GM12878 (cell line): Measurements from ENCODE around the gene CORO2B. TPM values are rescaled to one million over a fixed set of nuclear protein-coding genes. Genes with fewer than 3 reads are reported as not detected.

Source experiments
- ATAC-seq: fragments of 200-7000 bp; cut with Tn5 transposase; 3 replicates; pipeline ENCODE4 v1.9.1; 2020; ENCODE audit warnings: mild to moderate bottlenecking, moderate library complexity
- BruUV-seq: library from RNA; stranded (reverse); fragments of 400-500 nt; replicated peaks from 2 replicates; lab custom pipeline; 2021; lab: Mats Ljungman, UMichigan
- CTCF ChIA-PET: fragments of 300-600 bp; sonication (Branson Sonifier 250); formaldehyde crosslinking; extraction: SDS; loops from one replicate; lab custom pipeline; 2021; ENCODE audit warnings: inconsistent platforms; lab: Yijun Ruan, JAX
- POLR2A ChIA-PET: fragments of 350-600 bp; formaldehyde crosslinking; extraction: SDS; loops from one replicate; lab custom pipeline; 2021; ENCODE audit warnings: inconsistent platforms; lab: Charles Lee
- RAD21 ChIA-PET: fragments of 300-600 bp; sonication (Branson Sonifier 250); formaldehyde crosslinking; loops from one replicate; lab custom pipeline; 2023; ENCODE audit warnings: antibody characterized with exemption; ENCODE audit not compliant: unreplicated experiment; lab: Charles Lee
- SMC1A ChIA-PET: fragments of 300-600 bp; sonication (Branson Sonifier 250); formaldehyde crosslinking; loops from one replicate; lab custom pipeline; 2023; ENCODE audit not compliant: unreplicated experiment, uncharacterized antibody; lab: Charles Lee
- DNase-seq: peaks from one replicate; pipeline ENCODE4 v3.0.0-alpha.2; 2011; ENCODE audit warnings: low read depth, low spot score
- FAIRE-seq: peaks from 3 replicates; lab custom pipeline; 2011; peaks lifted over from hg19 to GRCh38; lab: Jason Lieb, UNC
- H2AFZ ChIP-seq: 2 replicates; pipeline ENCODE4 v1.6.0; 2011; ENCODE audit warnings: low read depth, low read length, control low read depth; ENCODE audit not compliant: control insufficient read depth
- H3K27ac ChIP-seq: 2 replicates; pipeline ENCODE4 v1.5.1; 2011; ENCODE audit warnings: control low read depth; ENCODE audit not compliant: control insufficient read depth, insufficient read depth
- H3K27me3 ChIP-seq, 2 experiments: replicated peaks in 1 of 2; 2 replicates each; pipeline versions ENCODE4 v1.6.0 to v1.6.1; 2011; ENCODE audit warnings: low read length in 1 of 2; ENCODE audit not compliant: control insufficient read depth in 2 of 2, insufficient read depth in 2 of 2
- H3K36me3 ChIP-seq, 2 experiments: 2 replicates each; pipeline ENCODE4 v1.5.1; 2011; ENCODE audit warnings: low read length in 1 of 2; ENCODE audit not compliant: control insufficient read depth in 2 of 2, insufficient read depth in 2 of 2
- H3K4me1 ChIP-seq: 2 replicates; pipeline ENCODE4 v1.6.1; 2011; ENCODE audit warnings: mild to moderate bottlenecking, low read length, moderate library complexity, mixed read lengths; ENCODE audit not compliant: control insufficient read depth, insufficient read depth
- H3K4me2 ChIP-seq: 2 replicates; pipeline ENCODE4 v1.6.0; 2011; ENCODE audit warnings: control low read depth; ENCODE audit not compliant: control insufficient read depth, insufficient read depth
- H3K4me3 ChIP-seq: fragments of 200-600 bp; sonication (generic); 2 replicates; pipeline ENCODE4 v1.5.1; 2016
- H3K79me2 ChIP-seq: 2 replicates; pipeline ENCODE4 v1.6.0; 2011; ENCODE audit warnings: low read length; ENCODE audit not compliant: control insufficient read depth, insufficient read depth
- H3K9ac ChIP-seq: 2 replicates; pipeline ENCODE4 v1.8.0; 2011; ENCODE audit warnings: low read length, control low read depth, mixed read lengths; ENCODE audit not compliant: control insufficient read depth, insufficient read depth
- H3K9me3 ChIP-seq: replicated peaks from 3 replicates; pipeline ENCODE4 v1.5.1; 2011; ENCODE audit warnings: mild to moderate bottlenecking, low read length; ENCODE audit not compliant: control insufficient read depth, insufficient read depth
- H4K20me1 ChIP-seq: 2 replicates; pipeline ENCODE4 v1.6.0; 2011; ENCODE audit not compliant: control insufficient read depth, insufficient read depth
- EZH2 ChIP-seq: IDR thresholded peaks from 2 replicates; pipeline ENCODE4 v1.6.1; 2012; ENCODE audit warnings: low read depth, mild to moderate bottlenecking, control low read depth, inconsistent platforms, low read length, borderline replicate concordance; ENCODE audit not compliant: control insufficient read depth
- IKZF1 ChIP-seq: fragments of 450-650 bp; conservative IDR thresholded peaks from 2 replicates; pipeline ENCODE4 v1.6.1; 2017; ENCODE audit warnings: antibody characterized with exemption, mild to moderate bottlenecking
- IRF4 ChIP-seq: IDR thresholded peaks from 2 replicates; pipeline ENCODE4 v1.6.1; 2011; ENCODE audit warnings: low read depth, low read length
- MTA3 ChIP-seq: IDR thresholded peaks from 2 replicates; pipeline ENCODE4 v1.6.1; 2012; ENCODE audit warnings: low read length, inconsistent platforms, borderline replicate concordance
- RAD21 ChIP-seq: IDR thresholded peaks from 2 replicates; pipeline ENCODE4 v1.6.1; 2011; ENCODE audit warnings: mild to moderate bottlenecking, low read depth, low read length, moderate library complexity; ENCODE audit not compliant: insufficient read depth
- SMAD1 ChIP-seq: fragments of 450-650 bp; IDR thresholded peaks from 2 replicates; pipeline ENCODE4 v1.6.1; 2018; ENCODE audit warnings: mild to moderate bottlenecking, low read depth; ENCODE audit not compliant: partially characterized antibody
- SPI1 ChIP-seq: IDR thresholded peaks from 2 replicates; pipeline ENCODE4 v1.6.1; 2011; ENCODE audit warnings: low read depth, mild to moderate bottlenecking, low read length, moderate library complexity, borderline replicate concordance; ENCODE audit not compliant: insufficient read depth
- TARDBP ChIP-seq: IDR thresholded peaks from 2 replicates; pipeline ENCODE4 v1.6.1; 2016; ENCODE audit warnings: borderline replicate concordance
- WRNIP1 ChIP-seq: IDR thresholded peaks from 2 replicates; pipeline ENCODE4 v1.6.1; 2011; ENCODE audit warnings: low read depth, low read length, improper control_type of control experiment, borderline replicate concordance
- ZBTB40 ChIP-seq: fragments of 450-650 bp; IDR thresholded peaks from 2 replicates; pipeline ENCODE4 v1.6.1; 2016; ENCODE audit warnings: mild to moderate bottlenecking, moderate library complexity, borderline replicate concordance
- WGBS: methylation state at CpG from one replicate; pipeline ENCODE4 v1.1.6; 2016; ENCODE audit warnings: low lambda C conversion rate; ENCODE audit not compliant: insufficient replicate concordance, insufficient coverage; ENCODE audit errors: missing lambda C conversion rate; 5-methylcytosine and 5-hydroxymethylcytosine counted together
- in situ Hi-C: fragments of 300-500 bp; cut with MboI; formaldehyde crosslinking; loops from 9 replicates; pipeline ENCODE4 v1.14.3; 2018; ENCODE audit warnings: mixed read lengths
- intact Hi-C: fragments of 100-400 bp; cut with micrococcal nuclease; formaldehyde crosslinking; loops from one replicate; pipeline ENCODE4 v1.14.2; 2022; ENCODE audit not compliant: unreplicated experiment
- polyA plus RNA-seq, 11 experiments: library from polyadenylated mRNA; depleted of rRNA in 4 of 11; unstranded in 6 of 11; stranded (reverse) in 5 of 11; fragments of >200 nt; fragmentation: Nextera tagmentation in 4 of 11; fragmentation: Illumina TruSeq in 1 of 11; extraction: Ambion mirVana in 4 of 11; extraction: Trizol in 1 of 11; gene quantifications; 1 replicate in 1 of 11; 2 replicates in 10 of 11; pipeline versions ENCODE4 v1.2.1 to v1.2.3, GENCODE V29; 2011 to 2016; ENCODE audit warnings: inconsistent platforms in 2 of 11, missing spikeins in 2 of 11, low read depth in 1 of 11
- total RNA-seq, 4 experiments: library from RNA; depleted of rRNA in 3 of 4; stranded (reverse); fragments of >200 nt in 3 of 4; fragmentation: Illumina TruSeq in 1 of 4; extraction: Trizol in 1 of 4; gene quantifications; 2 replicates each; pipeline versions ENCODE4 v1.2.1 to v1.2.3, GENCODE V29; 2013 to 2021
- TF ChIP-seq, protein P1 (sequence below): fragments of 450-650 bp; IDR thresholded peaks from 2 replicates; pipeline ENCODE4 v1.6.1; 2017; ENCODE audit warnings: low read depth, mild to moderate bottlenecking, moderate library complexity
- TF ChIP-seq, protein P2 (sequence below): fragments of 450-650 bp; IDR thresholded peaks from 2 replicates; pipeline ENCODE4 v1.6.1; 2016; ENCODE audit warnings: mild to moderate bottlenecking
- TF ChIP-seq, protein P3 (sequence below): IDR thresholded peaks from 2 replicates; pipeline ENCODE4 v1.6.1; 2011; ENCODE audit warnings: low read depth, mild to moderate bottlenecking, low read length, moderate library complexity, borderline replicate concordance; ENCODE audit errors: extremely low read depth

Gene CORO2B
- total and polyA plus RNA-seq, 10 of the 15 experiments (the other 5 are each of a cell fraction or from before 2014, with no cell fraction given): 0.05 to 0.73 (median 0.13) TPM; not detected in 4

DNA sequence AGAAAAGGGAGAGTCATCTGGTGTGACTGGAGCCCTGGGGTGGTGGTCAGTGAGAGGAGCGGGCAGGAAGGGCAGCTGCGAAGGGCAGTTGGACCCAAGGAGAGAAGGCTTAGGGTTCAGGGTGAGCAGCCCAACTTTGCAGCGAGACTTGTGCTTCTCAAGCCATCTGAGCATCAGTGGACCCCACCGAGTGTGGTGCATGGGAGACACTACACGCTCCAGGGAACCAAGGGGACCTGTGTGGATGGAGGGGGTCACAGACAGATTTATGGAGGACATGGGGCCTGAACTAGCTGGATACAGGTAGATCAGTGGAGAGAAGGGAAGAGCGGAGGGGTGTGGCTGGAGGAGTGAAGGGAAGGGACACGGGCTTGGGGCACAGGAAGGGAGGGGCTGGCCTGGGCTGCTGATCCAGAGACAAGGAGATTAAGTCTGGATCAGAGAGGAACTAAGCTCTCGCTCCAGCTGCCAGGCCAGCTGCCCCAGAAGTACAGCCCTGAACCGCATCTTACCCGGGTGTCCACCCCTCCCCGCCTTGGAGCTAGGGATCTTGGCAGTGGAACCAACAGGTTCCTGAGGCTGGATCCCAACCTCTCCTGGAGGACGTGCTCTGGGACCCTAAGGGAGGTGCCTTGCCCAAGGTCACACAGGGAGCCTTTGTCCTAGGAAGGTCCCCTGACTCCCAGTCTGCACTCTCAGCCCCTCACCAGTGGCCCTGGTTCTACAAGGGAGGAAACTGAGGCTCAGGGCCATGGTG is 120.5 kb downstream of the CORO2B start:
- ChIA-PET POLR2A (no interaction called here), SMC1A (no interaction called here), CTCF (interaction anchor here (1.5 kb wide), 1 partner anchor 25 kb away, joined by 3 read pairs; no protein-coding TSS in a partner anchor), RAD21 (no interaction called here)
- no peak for DNase-seq
- H3K27me3 ChIP-seq: no peaks in the 10 kb centered on the region; a peak in 1 of 4 replicates
- no peak for ATAC-seq
- H3K27ac ChIP-seq: no peak overlapping the region
- in situ Hi-C loops: no loop called here
- no peaks in the 10 kb centered on the region for H3K9me3 ChIP-seq
- no TSS peak for BruUV-seq
- TF ChIP-seq, protein P1, sequence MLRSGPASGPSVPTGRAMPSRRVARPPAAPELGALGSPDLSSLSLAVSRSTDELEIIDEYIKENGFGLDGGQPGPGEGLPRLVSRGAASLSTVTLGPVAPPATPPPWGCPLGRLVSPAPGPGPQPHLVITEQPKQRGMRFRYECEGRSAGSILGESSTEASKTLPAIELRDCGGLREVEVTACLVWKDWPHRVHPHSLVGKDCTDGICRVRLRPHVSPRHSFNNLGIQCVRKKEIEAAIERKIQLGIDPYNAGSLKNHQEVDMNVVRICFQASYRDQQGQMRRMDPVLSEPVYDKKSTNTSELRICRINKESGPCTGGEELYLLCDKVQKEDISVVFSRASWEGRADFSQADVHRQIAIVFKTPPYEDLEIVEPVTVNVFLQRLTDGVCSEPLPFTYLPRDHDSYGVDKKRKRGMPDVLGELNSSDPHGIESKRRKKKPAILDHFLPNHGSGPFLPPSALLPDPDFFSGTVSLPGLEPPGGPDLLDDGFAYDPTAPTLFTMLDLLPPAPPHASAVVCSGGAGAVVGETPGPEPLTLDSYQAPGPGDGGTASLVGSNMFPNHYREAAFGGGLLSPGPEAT: no peak
- TF ChIP-seq WRNIP1 (no peak), IRF4 (no peak), ZBTB40 (no peak), SPI1 (no peak), EZH2 (no peak), TARDBP (no peak), IKZF1 (no peak), RAD21 (no peak), MTA3 (no peak), SMAD1 (no peak)
- TF ChIP-seq, protein P2, sequence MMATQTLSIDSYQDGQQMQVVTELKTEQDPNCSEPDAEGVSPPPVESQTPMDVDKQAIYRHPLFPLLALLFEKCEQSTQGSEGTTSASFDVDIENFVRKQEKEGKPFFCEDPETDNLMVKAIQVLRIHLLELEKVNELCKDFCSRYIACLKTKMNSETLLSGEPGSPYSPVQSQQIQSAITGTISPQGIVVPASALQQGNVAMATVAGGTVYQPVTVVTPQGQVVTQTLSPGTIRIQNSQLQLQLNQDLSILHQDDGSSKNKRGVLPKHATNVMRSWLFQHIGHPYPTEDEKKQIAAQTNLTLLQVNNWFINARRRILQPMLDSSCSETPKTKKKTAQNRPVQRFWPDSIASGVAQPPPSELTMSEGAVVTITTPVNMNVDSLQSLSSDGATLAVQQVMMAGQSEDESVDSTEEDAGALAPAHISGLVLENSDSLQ: no peak
- TF ChIP-seq, protein P3, sequence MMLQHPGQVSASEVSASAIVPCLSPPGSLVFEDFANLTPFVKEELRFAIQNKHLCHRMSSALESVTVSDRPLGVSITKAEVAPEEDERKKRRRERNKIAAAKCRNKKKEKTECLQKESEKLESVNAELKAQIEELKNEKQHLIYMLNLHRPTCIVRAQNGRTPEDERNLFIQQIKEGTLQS: no peak
- no peak overlapping the region for H3K4me2 ChIP-seq
- FAIRE-seq: no peak
- H4K20me1 ChIP-seq: no peaks in the 10 kb centered on the region
- H3K4me3 ChIP-seq: no peak overlapping the region
- H3K79me2 ChIP-seq: no peaks in the 10 kb centered on the region
- H3K9ac ChIP-seq: no peak overlapping the region
- H3K4me1 ChIP-seq: no peaks in the 10 kb centered on the region
- WGBS: 25% methylated on average over 12 of the region's 12 CpGs
- no peak overlapping the region for H2AFZ ChIP-seq
- intact Hi-C loops: no loop called here
- H3K36me3 ChIP-seq: no peaks in the 10 kb centered on the region
